HG03066 (cell line): ENCODE results near the gene HOXC4.
"Not testable (repeated sequence)": the region's sequence is repeated elsewhere in the genome, so short reads cannot be mapped to it uniquely, and the experiment has no call there.

ENCODE experiments used
- ATAC-seq: cut with Tn5 transposase; IDR thresholded peaks from one replicate; pipeline ENCODE4 v1.9.1; 2021; ENCODE audit warnings: low read depth; ENCODE audit not compliant: unreplicated experiment

Gene HOXC4

GRCh38 chr12:54039417-54040147 is 14.1 kb upstream of the HOXC4 start:
- ATAC-seq: no peak

GRCh38 chr12:54040148-54040494 is 13.5 kb upstream of the HOXC4 start:
- ATAC-seq: no peak

- ATAC-seq: no peak
Measured at GRCh38 chr12:54040648-54041047, 13.0 kb upstream of the HOXC4 start.

GRCh38 chr12:54041097-54041690 is 12.4 kb upstream of the HOXC4 start:
- ATAC-seq: no peak

GRCh38 chr12:54042033-54042432 is 11.6 kb upstream of the HOXC4 start:
- ATAC-seq: not testable (repeated sequence)

GRCh38 chr12:54042970-54043853 is 10.4 kb upstream of the HOXC4 start:
- ATAC-seq: no peak

- ATAC-seq: no peak
Measured at GRCh38 chr12:54044425-54045103, 9.1 kb upstream of the HOXC4 start.

GRCh38 chr12:54045401-54045800 is 8.2 kb upstream of the HOXC4 start:
- ATAC-seq: no peak

- no peak for ATAC-seq
Measured at GRCh38 chr12:54045868-54046521, 7.6 kb upstream of the HOXC4 start.

- no peak for ATAC-seq
Measured at GRCh38 chr12:54046809-54047159, 6.9 kb upstream of the HOXC4 start.

GRCh38 chr12:54047160-54047963 is 6.3 kb upstream of the HOXC4 start:
- ATAC-seq: no peak

GRCh38 chr12:54047964-54048303 is 5.7 kb upstream of the HOXC4 start:
- ATAC-seq: no peak

- no peak for ATAC-seq
Measured at GRCh38 chr12:54048406-54049093, 5.1 kb upstream of the HOXC4 start.

GRCh38 chr12:54049108-54049507 is 4.5 kb upstream of the HOXC4 start:
- ATAC-seq: no peak

GRCh38 chr12:54050482-54050810 is 3.2 kb upstream of the HOXC4 start:
- ATAC-seq: no peak

GRCh38 chr12:54051026-54051842 is 2.4 kb upstream of the HOXC4 start:
- ATAC-seq: no peak

- no peak for ATAC-seq
Measured at GRCh38 chr12:54051874-54052437, 1.7 kb upstream of the HOXC4 start.

GRCh38 chr12:54052438-54053002 is 1.1 kb upstream of the HOXC4 start:
- no peak for ATAC-seq
